A549 (cell line): Measurements from ENCODE around the gene COL26A1. TPM values are rescaled to one million over a fixed set of nuclear protein-coding genes. Genes with fewer than 3 reads are reported as not detected.

Experiments
- ATAC-seq, 2 experiments: fragments of 200-7000 bp in 1 of 2; fragments of >200 bp in 1 of 2; cut with Nextera tagmentation in 1 of 2; cut with Tn5 transposase in 1 of 2; 3 replicates each; pipeline versions ENCODE4 v1.8.0 to v1.9.1; 2018 to 2020; ENCODE audit warnings: mild to moderate bottlenecking in 1 of 2, moderate library complexity in 1 of 2
- CTCF ChIA-PET: fragments of 300-600 bp; sonication (Branson Sonifier 250); formaldehyde crosslinking; extraction: SDS; loops from one replicate; lab custom pipeline; 2021; ENCODE audit warnings: antibody characterized with exemption, inconsistent platforms; lab: Yijun Ruan, JAX
- POLR2A ChIA-PET: fragments of 350-600 bp; formaldehyde crosslinking; extraction: SDS; loops from one replicate; lab custom pipeline; 2021; ENCODE audit warnings: antibody characterized with exemption, inconsistent platforms; lab: Yijun Ruan, JAX
- DNase-seq, 2 experiments: peaks; one replicate each; pipeline versions ENCODE4 v3.0.0 to v3.0.0-alpha.2; 2011 to 2016; ENCODE audit warnings: low read depth in 1 of 2, low spot score in 1 of 2
- FAIRE-seq: peaks from 2 replicates; lab custom pipeline; 2011; peaks lifted over from hg19 to GRCh38; lab: Jason Lieb, UNC
- H3K27ac ChIP-seq, 2 experiments: fragments of >200 bp; sonication (Bioruptor Twin); formaldehyde crosslinking; 3 replicates each; pipeline ENCODE4 v1.5.1; 2016 to 2017
- H3K4me1 ChIP-seq: fragments of >200 bp; sonication (Bioruptor Twin); formaldehyde crosslinking; 3 replicates; pipeline ENCODE4 v1.6.1; 2016
- H3K4me2 ChIP-seq: fragments of >200 bp; sonication (Bioruptor Twin); formaldehyde crosslinking; 3 replicates; pipeline ENCODE4 v1.6.1; 2016
- H3K4me3 ChIP-seq: fragments of >200 bp; sonication (Bioruptor Twin); formaldehyde crosslinking; 3 replicates; pipeline ENCODE4 v1.5.1; 2016
- H3K9me3 ChIP-seq: fragments of >200 bp; sonication (Bioruptor Twin); formaldehyde crosslinking; 3 replicates; pipeline ENCODE4 v1.6.1; 2016
- EP300 ChIP-seq, 2 experiments: fragments of >200 bp; sonication (Bioruptor Twin); formaldehyde crosslinking; IDR thresholded peaks; 2 replicates in 1 of 2; 3 replicates in 1 of 2; pipeline ENCODE4 v1.6.1; 2016 to 2017
- HOXA7 ChIP-seq: fragments of 250-450 bp; sonication (Bioruptor Pico); IDR thresholded peaks from 2 replicates; pipeline ENCODE4 v1.5.0; 2020; ENCODE audit warnings: mild to moderate bottlenecking, moderate library complexity
- HOXB13 ChIP-seq: fragments of 250-450 bp; sonication (Bioruptor Pico); IDR thresholded peaks from 2 replicates; pipeline ENCODE4 v1.5.0; 2020; ENCODE audit warnings: low read depth, mild to moderate bottlenecking, moderate library complexity
- KDM1A ChIP-seq: fragments of 200-600 bp; sonication (generic); IDR thresholded peaks from 2 replicates; pipeline ENCODE4 v1.6.1; 2016; ENCODE audit warnings: low read depth, mild to moderate bottlenecking
- KDM5A ChIP-seq: fragments of 200-600 bp; sonication (generic); IDR thresholded peaks from 2 replicates; pipeline ENCODE4 v1.6.1; 2016; ENCODE audit warnings: antibody characterized with exemption, mild to moderate bottlenecking
- MAX ChIP-seq: IDR thresholded peaks from 2 replicates; pipeline ENCODE4 v1.6.1; 2012
- MAZ ChIP-seq: fragments of 150-350 bp; IDR thresholded peaks from 2 replicates; pipeline ENCODE4 v1.6.1; 2014; ENCODE audit warnings: antibody characterized with exemption, low read depth, low read length, borderline replicate concordance
- MYC ChIP-seq: IDR thresholded peaks from 2 replicates; pipeline ENCODE4 v1.6.1; 2012; ENCODE audit warnings: mild to moderate bottlenecking, inconsistent platforms, low read length, improper control_type of control experiment, borderline replicate concordance
- NR3C1 ChIP-seq: fragments of >200 bp; sonication (Bioruptor Twin); formaldehyde crosslinking; IDR thresholded peaks from 3 replicates; pipeline ENCODE4 v1.6.1; 2017
- RAD21 ChIP-seq, 2 experiments: fragments of >200 bp in 1 of 2; sonication (Bioruptor Twin) in 1 of 2; formaldehyde crosslinking in 1 of 2; IDR thresholded peaks in 1 of 2; conservative IDR thresholded peaks in 1 of 2; 2 replicates in 1 of 2; 3 replicates in 1 of 2; pipeline ENCODE4 v1.6.1; 2012 to 2018; ENCODE audit warnings: inconsistent platforms in 1 of 2
- RFX5 ChIP-seq: fragments of 450-650 bp; IDR thresholded peaks from 2 replicates; pipeline ENCODE4 v1.7.1; 2014; ENCODE audit warnings: antibody characterized with exemption, mild to moderate bottlenecking, moderate library complexity
- RNF2 ChIP-seq: fragments of 200-600 bp; sonication (generic); IDR thresholded peaks from 2 replicates; pipeline ENCODE4 v1.6.1; 2016; ENCODE audit warnings: low read depth, mild to moderate bottlenecking, antibody characterized with exemption, moderate library complexity, borderline replicate concordance
- SMC3 ChIP-seq: fragments of >200 bp; sonication (Bioruptor Twin); formaldehyde crosslinking; IDR thresholded peaks from 3 replicates; pipeline ENCODE4 v1.6.1; 2018; ENCODE audit warnings: inconsistent platforms
- SREBF2 ChIP-seq: fragments of 450-650 bp; IDR thresholded peaks from 2 replicates; pipeline ENCODE4 v1.6.1; 2014; ENCODE audit warnings: mild to moderate bottlenecking, moderate library complexity
- TFCP2L1 ChIP-seq: fragments of 250-450 bp; sonication (Bioruptor Pico); IDR thresholded peaks from 2 replicates; pipeline ENCODE4 v1.5.0; 2021; ENCODE audit warnings: mild to moderate bottlenecking
- ZFP36 ChIP-seq: fragments of 450-650 bp; IDR thresholded peaks from 2 replicates; pipeline ENCODE4 v1.6.1; 2014; ENCODE audit warnings: borderline replicate concordance; ENCODE audit not compliant: partially characterized antibody
- WGBS: methylation state at CpG from one replicate; pipeline ENCODE4 v1.1.6; 2017; ENCODE audit errors: missing lambda C conversion rate; 5-methylcytosine and 5-hydroxymethylcytosine counted together
- polyA plus RNA-seq, 4 experiments: library from polyadenylated mRNA; depleted of rRNA in 3 of 4; stranded (reverse); fragments of >200 nt; fragmentation: RNase III in 1 of 4; extraction: RNeasy Plus Mini Kit Qiagen cat#74134 plus additional on column Dnase treatment in 1 of 4; gene quantifications; 2 replicates in 3 of 4; 3 replicates in 1 of 4; pipeline ENCODE4 v1.2.3, GENCODE V29; 2011 to 2017
- TF ChIP-seq, protein P1 (sequence below): IDR thresholded peaks from 2 replicates; pipeline ENCODE4 v1.6.1; 2012; ENCODE audit warnings: low read depth, borderline replicate concordance
- TF ChIP-seq, protein P2 (sequence below): fragments of >200 bp; sonication (Bioruptor Twin); formaldehyde crosslinking; IDR thresholded peaks from 3 replicates; pipeline ENCODE4 v1.6.1; 2016
- TF ChIP-seq, protein P3 (sequence below): fragments of 450-650 bp; IDR thresholded peaks from 2 replicates; pipeline ENCODE4 v1.6.1; 2014; ENCODE audit warnings: antibody characterized with exemption
- TF ChIP-seq, protein P4 (sequence below): fragments of >200 bp; sonication (Bioruptor Twin); formaldehyde crosslinking; IDR thresholded peaks from 3 replicates; pipeline ENCODE4 v1.5.1; 2016

Gene COL26A1
- polyA plus RNA-seq, 2 of the 4 experiments (the other 2 are of a cell fraction): 0.52 to 1.4 TPM

GRCh38 chr7:101599787-101600186 lies 237.1 kb downstream of the COL26A1 start (continued):
- no peak for TF ChIP-seq KDM5A
- TF ChIP-seq NR3C1: no peak
- TF ChIP-seq, protein P1, sequence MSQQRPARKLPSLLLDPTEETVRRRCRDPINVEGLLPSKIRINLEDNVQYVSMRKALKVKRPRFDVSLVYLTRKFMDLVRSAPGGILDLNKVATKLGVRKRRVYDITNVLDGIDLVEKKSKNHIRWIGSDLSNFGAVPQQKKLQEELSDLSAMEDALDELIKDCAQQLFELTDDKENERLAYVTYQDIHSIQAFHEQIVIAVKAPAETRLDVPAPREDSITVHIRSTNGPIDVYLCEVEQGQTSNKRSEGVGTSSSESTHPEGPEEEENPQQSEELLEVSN: no peak
- TF ChIP-seq MYC: no peak

DNA sequence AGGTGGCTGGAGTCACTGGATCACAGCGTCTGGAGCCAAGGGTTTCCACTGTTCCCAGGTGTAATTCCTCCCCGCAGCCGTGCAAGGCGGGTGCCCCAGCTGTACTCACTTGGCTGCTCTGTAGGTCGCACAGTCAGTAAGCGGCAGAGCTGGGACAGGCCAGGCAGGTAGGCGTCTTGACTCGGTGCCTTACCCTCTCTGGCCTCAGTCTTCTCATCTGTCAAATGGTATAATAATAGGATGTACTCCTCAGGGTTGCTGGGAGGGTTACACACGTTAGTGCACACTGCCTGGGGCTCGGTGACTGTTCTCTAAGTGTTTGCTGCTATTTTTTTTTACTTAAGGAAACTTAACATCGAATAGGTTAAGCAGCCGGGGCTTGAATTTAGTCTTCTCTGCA lies 239.4 kb downstream of the COL26A1 start:
- ChIA-PET POLR2A (no interaction called here), CTCF (interaction anchor here (0.5 to 5.2 kb wide), 43 partner anchors 9 to 716 kb away, joined by 3 to 37 read pairs (median 4); no protein-coding TSS in a partner anchor)
- Histone ChIP-seq H3K4me2 (peak overlapping the region; percentile 64; the same call in 2 of the 3 replicates), H3K9me3 (no peaks in the 10 kb centered on the region), H3K4me3 (no peak overlapping the region), H3K4me1 (peaks cover 6% of the 10 kb centered on the region), H3K27ac (no peak overlapping the region)
- no peak for TF ChIP-seq RFX5
- no peak for TF ChIP-seq ZFP36
- peak; percentile 11 to 43; a peak in 4 of 6 replicates for ATAC-seq
- WGBS: 41% methylated on average over 12 of the region's 12 CpGs
- FAIRE-seq: no peak
- DNase-seq: no peak

- Histone ChIP-seq H3K4me1 (peaks cover 6% of the 10 kb centered on the region), H3K9me3 (no peaks in the 10 kb centered on the region), H3K4me3 (no peak overlapping the region), H3K27ac (peak overlapping the region; percentile 57 to 81; a peak in 4 of 6 replicates), H3K4me2 (peak overlapping the region; percentile 64)
- peak; percentile 95 to 99 for ATAC-seq
- 58% methylated on average over 13 of the region's 25 CpGs for WGBS
- DNase-seq: peak; percentile 72 to 78
- no peak for FAIRE-seq
- ChIA-PET POLR2A (interaction anchor here (0.7 to 1.0 kb wide), 2 partner anchors 78 to 681 kb away, joined by 3 to 5 read pairs; no protein-coding TSS in a partner anchor), CTCF (interaction anchor here (0.5 to 5.2 kb wide), 62 partner anchors 8 to 715 kb away, joined by 3 to 37 read pairs (median 4); no protein-coding TSS in a partner anchor)
- TF ChIP-seq MAZ: no peak
- TF ChIP-seq, protein P1: no peak
- TF ChIP-seq HOXB13: no peak
- TF ChIP-seq MAX: 0 out of 2 replicates have a peak, but pooled peaks have one; percentile 20
- TF ChIP-seq KDM5A: no peak
- no peak for TF ChIP-seq HOXA7
- peak; percentile 94 to 95 for TF ChIP-seq RAD21 (conservative IDR thresholded peaks at IDR 0.05 in 1 of 2, IDR thresholded peaks at IDR 0.05 in 1 of 2)
- no peak for TF ChIP-seq KDM1A
- TF ChIP-seq, protein P2, sequence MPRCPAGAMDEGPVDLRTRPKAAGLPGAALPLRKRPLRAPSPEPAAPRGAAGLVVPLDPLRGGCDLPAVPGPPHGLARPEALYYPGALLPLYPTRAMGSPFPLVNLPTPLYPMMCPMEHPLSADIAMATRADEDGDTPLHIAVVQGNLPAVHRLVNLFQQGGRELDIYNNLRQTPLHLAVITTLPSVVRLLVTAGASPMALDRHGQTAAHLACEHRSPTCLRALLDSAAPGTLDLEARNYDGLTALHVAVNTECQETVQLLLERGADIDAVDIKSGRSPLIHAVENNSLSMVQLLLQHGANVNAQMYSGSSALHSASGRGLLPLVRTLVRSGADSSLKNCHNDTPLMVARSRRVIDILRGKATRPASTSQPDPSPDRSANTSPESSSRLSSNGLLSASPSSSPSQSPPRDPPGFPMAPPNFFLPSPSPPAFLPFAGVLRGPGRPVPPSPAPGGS: no peak
- TF ChIP-seq, protein P3, sequence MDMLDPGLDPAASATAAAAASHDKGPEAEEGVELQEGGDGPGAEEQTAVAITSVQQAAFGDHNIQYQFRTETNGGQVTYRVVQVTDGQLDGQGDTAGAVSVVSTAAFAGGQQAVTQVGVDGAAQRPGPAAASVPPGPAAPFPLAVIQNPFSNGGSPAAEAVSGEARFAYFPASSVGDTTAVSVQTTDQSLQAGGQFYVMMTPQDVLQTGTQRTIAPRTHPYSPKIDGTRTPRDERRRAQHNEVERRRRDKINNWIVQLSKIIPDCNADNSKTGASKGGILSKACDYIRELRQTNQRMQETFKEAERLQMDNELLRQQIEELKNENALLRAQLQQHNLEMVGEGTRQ: no peak
- peak; percentile 88 for TF ChIP-seq SMC3
- no peak for TF ChIP-seq TFCP2L1
- TF ChIP-seq SREBF2: no peak
- no peak for TF ChIP-seq EP300 (IDR thresholded peaks at IDR 0.05)
- TF ChIP-seq ZFP36: no peak
- TF ChIP-seq RNF2: no peak
- TF ChIP-seq, protein P4, sequence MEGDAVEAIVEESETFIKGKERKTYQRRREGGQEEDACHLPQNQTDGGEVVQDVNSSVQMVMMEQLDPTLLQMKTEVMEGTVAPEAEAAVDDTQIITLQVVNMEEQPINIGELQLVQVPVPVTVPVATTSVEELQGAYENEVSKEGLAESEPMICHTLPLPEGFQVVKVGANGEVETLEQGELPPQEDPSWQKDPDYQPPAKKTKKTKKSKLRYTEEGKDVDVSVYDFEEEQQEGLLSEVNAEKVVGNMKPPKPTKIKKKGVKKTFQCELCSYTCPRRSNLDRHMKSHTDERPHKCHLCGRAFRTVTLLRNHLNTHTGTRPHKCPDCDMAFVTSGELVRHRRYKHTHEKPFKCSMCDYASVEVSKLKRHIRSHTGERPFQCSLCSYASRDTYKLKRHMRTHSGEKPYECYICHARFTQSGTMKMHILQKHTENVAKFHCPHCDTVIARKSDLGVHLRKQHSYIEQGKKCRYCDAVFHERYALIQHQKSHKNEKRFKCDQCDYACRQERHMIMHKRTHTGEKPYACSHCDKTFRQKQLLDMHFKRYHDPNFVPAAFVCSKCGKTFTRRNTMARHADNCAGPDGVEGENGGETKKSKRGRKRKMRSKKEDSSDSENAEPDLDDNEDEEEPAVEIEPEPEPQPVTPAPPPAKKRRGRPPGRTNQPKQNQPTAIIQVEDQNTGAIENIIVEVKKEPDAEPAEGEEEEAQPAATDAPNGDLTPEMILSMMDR: peak; percentile 95
These were observed 240.0 kb downstream of the COL26A1 start for GRCh38 chr7:101602484-101603241.
